PC-3 (cell line): ENCODE data around the gene CMKLR1. TPM values are rescaled to one million over a fixed set of nuclear protein-coding genes. Genes with fewer than 3 reads are reported as not detected.

ENCODE experiments used
- ATAC-seq: fragments of 200-7000 bp; cut with Tn5 transposase; 2 replicates; pipeline ENCODE4 v1.9.1; 2020; ENCODE audit warnings: mild to moderate bottlenecking, moderate library complexity
- BruUV-seq: library from RNA; stranded (reverse); fragments of 400-500 nt; replicated peaks from 2 replicates; lab custom pipeline; 2021; lab: Mats Ljungman, UMichigan
- CTCF ChIA-PET: fragments of 300-600 bp; sonication (Branson Sonifier 250); formaldehyde crosslinking; loops from one replicate; lab custom pipeline; 2022; ENCODE audit warnings: antibody characterized with exemption; lab: Charles Lee
- POLR2A ChIA-PET: fragments of 300-600 bp; sonication (Branson Sonifier 250); formaldehyde crosslinking; loops from one replicate; lab custom pipeline; 2022; ENCODE audit warnings: antibody characterized with exemption; ENCODE audit not compliant: unreplicated experiment; lab: Charles Lee
- DNase-seq: peaks from one replicate; pipeline ENCODE4 v3.0.0-alpha.2; 2015
- H2AFZ ChIP-seq: fragments of 300-600 bp; sonication (generic); 2 replicates; pipeline ENCODE4 v1.6.0; 2016; ENCODE audit warnings: antibody characterized with exemption, low read length
- H3F3A ChIP-seq: fragments of 300-600 bp; sonication (generic); one replicate; pipeline ENCODE4 v1.6.0; 2017; ENCODE audit warnings: antibody characterized with exemption, low read length, control low read depth, mild to moderate bottlenecking; ENCODE audit not compliant: unreplicated experiment
- H3K27ac ChIP-seq: fragments of 300-600 bp; sonication (generic); 2 replicates; pipeline ENCODE4 v1.5.1; 2016; ENCODE audit warnings: mild to moderate bottlenecking, low read length
- H3K27me3 ChIP-seq: fragments of 300-600 bp; sonication (generic); 2 replicates; pipeline ENCODE4 v1.6.1; 2016; ENCODE audit warnings: low read length, mixed read lengths
- H3K36me3 ChIP-seq: fragments of 300-600 bp; sonication (generic); 2 replicates; pipeline ENCODE4 v1.6.1; 2016; ENCODE audit warnings: low read depth, mixed run types, low read length, mixed read lengths
- H3K4me1 ChIP-seq: fragments of 300-600 bp; sonication (generic); 2 replicates; pipeline ENCODE4 v1.5.1; 2016; ENCODE audit warnings: low read length; ENCODE audit not compliant: insufficient read depth
- H3K4me2 ChIP-seq: fragments of 300-600 bp; sonication (generic); 2 replicates; pipeline ENCODE4 v1.6.0; 2016; ENCODE audit warnings: low read length
- H3K4me3 ChIP-seq: fragments of 300-600 bp; sonication (generic); 2 replicates; pipeline ENCODE4 v1.5.1; 2016; ENCODE audit warnings: mild to moderate bottlenecking, low read length, mixed read lengths
- H3K79me2 ChIP-seq: fragments of 300-600 bp; sonication (generic); 2 replicates; pipeline ENCODE4 v1.6.1; 2017; ENCODE audit warnings: low read length, mixed read lengths
- H3K9ac ChIP-seq: fragments of 300-600 bp; sonication (generic); 2 replicates; pipeline ENCODE4 v1.6.0; 2016; ENCODE audit warnings: mild to moderate bottlenecking, low read length
- H3K9me2 ChIP-seq: fragments of 300-600 bp; sonication (generic); replicated peaks from 2 replicates; pipeline ENCODE4 v1.6.1; 2016; ENCODE audit warnings: mixed run types, low read length, mixed read lengths
- H3K9me3 ChIP-seq: fragments of 300-600 bp; sonication (generic); 2 replicates; pipeline ENCODE4 v1.6.1; 2016; ENCODE audit warnings: low read length, mixed read lengths
- H4K20me1 ChIP-seq: fragments of 300-600 bp; sonication (generic); 2 replicates; pipeline ENCODE4 v1.6.1; 2016; ENCODE audit warnings: low read length, mixed read lengths
- EZH2 ChIP-seq: fragments of 300-600 bp; sonication (generic); IDR thresholded peaks from one replicate; pipeline ENCODE4 v1.6.1; 2017; ENCODE audit warnings: antibody characterized with exemption, mild to moderate bottlenecking, low read length; ENCODE audit not compliant: unreplicated experiment
- EZH2phosphoT487 ChIP-seq: fragments of 300-600 bp; sonication (generic); IDR thresholded peaks from 2 replicates; pipeline ENCODE4 v1.6.1; 2018; ENCODE audit warnings: mild to moderate bottlenecking, antibody characterized with exemption, low read length, borderline replicate concordance
- intact Hi-C: fragments of 100-400 bp; cut with micrococcal nuclease; formaldehyde crosslinking; loops from 2 replicates; pipeline ENCODE4 v1.9.0; 2023
- total RNA-seq: library from RNA; depleted of rRNA; stranded (reverse); fragments of >200 nt; gene quantifications from 2 replicates; pipeline ENCODE4 v1.2.3, GENCODE V29; 2014
- TF ChIP-seq, protein P1 (sequence below): fragments of 300-600 bp; sonication (generic); conservative IDR thresholded peaks from 2 replicates; pipeline ENCODE4 v1.5.1; 2017; ENCODE audit warnings: antibody characterized with exemption, low read depth, mild to moderate bottlenecking, low read length

Gene CMKLR1
- total RNA-seq, 1 experiment from 2014 or later, result not detected

DNA sequence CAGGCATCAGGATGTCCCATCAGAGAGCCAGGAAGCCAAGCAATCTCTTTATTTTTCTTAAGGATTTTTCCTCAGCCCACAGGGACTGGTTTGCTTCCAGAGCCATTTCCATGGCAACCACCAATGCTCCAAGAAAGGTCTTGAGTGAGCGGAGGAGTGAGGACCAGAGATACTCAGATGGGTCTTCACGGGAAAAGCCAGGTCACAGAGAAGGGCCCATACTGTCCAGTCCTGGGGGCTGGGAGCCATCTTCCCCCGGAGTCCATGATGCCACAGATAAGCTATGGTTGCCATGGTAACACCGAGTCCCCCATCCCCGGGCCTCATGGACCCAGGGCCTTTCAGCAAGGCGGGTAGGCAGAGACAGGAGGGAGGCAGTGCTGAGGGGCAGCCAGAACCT is 28.6 kb downstream of the CMKLR1 start:
- no peaks in the 10 kb centered on the region for H3K9me2 ChIP-seq
- no peaks in the 10 kb centered on the region for H3K4me1 ChIP-seq
- H3K27ac ChIP-seq, result no peak overlapping the region
- TF ChIP-seq, protein P1, sequence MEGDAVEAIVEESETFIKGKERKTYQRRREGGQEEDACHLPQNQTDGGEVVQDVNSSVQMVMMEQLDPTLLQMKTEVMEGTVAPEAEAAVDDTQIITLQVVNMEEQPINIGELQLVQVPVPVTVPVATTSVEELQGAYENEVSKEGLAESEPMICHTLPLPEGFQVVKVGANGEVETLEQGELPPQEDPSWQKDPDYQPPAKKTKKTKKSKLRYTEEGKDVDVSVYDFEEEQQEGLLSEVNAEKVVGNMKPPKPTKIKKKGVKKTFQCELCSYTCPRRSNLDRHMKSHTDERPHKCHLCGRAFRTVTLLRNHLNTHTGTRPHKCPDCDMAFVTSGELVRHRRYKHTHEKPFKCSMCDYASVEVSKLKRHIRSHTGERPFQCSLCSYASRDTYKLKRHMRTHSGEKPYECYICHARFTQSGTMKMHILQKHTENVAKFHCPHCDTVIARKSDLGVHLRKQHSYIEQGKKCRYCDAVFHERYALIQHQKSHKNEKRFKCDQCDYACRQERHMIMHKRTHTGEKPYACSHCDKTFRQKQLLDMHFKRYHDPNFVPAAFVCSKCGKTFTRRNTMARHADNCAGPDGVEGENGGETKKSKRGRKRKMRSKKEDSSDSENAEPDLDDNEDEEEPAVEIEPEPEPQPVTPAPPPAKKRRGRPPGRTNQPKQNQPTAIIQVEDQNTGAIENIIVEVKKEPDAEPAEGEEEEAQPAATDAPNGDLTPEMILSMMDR, result no peak
- TF ChIP-seq EZH2phosphoT487 (no peak), EZH2 (no peak)
- ChIA-PET CTCF (no interaction called here), POLR2A (no interaction called here)
- H3K9me3 ChIP-seq, result no peaks in the 10 kb centered on the region
- H3K4me2 ChIP-seq, result no peak overlapping the region
- no peaks in the 10 kb centered on the region for H3K79me2 ChIP-seq
- H3K27me3 ChIP-seq, result peaks cover 38% of the 10 kb centered on the region
- no peak for DNase-seq
- H3K9ac ChIP-seq, result no peak overlapping the region
- H2AFZ ChIP-seq, result no peak overlapping the region
- no peaks in the 10 kb centered on the region for H3F3A ChIP-seq
- H3K4me3 ChIP-seq, result no peak overlapping the region
- ATAC-seq, result no peak
- no peaks in the 10 kb centered on the region for H3K36me3 ChIP-seq
- intact Hi-C loops, result no loop called here
- BruUV-seq, result no TSS peak
- no peaks in the 10 kb centered on the region for H4K20me1 ChIP-seq

DNA sequence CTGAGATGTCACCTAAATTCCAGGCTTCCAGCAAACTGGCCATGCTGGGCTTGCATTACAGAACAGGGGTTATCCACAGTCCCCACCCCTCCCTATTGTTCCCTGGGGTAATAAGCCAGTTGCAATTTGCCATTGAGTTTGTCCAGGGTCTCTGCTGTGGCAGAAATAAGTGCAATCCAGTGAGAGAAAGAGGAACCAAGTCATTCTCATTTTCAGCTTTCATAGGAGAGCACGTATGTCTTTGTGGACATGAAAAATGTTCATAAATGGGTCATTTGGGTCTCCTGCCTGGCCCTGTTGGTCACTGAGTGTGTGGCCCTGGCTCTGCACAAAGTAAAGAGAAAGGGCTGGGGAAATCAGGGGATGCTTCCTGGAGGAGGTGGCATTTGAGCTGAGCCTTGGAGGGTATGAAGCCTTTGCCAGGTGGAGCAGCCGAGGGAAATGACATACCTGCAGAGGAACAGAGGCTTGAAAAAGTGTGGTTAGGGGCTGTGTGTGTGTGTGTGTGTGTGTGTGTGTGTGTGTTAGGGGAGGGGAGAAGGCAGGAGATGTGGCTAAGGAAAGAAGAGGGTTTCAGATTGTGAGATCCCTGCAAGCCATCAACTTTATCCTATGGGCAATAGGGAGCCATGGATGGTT is 29.3 kb downstream of the CMKLR1 start:
- no peak overlapping the region for H3K4me3 ChIP-seq
- no peak overlapping the region for H3K27ac ChIP-seq
- CTCF ChIA-PET, result no interaction called here
- BruUV-seq, result no TSS peak
- H3K4me1 ChIP-seq, result no peaks in the 10 kb centered on the region
- H3K27me3 ChIP-seq, result peaks cover 37% of the 10 kb centered on the region
- TF ChIP-seq, protein P1, result no peak
- no peak for TF ChIP-seq EZH2
- TF ChIP-seq EZH2phosphoT487, result no peak
- no peak overlapping the region for H2AFZ ChIP-seq
- H3K4me2 ChIP-seq, result no peak overlapping the region
- no peak overlapping the region for H3K9ac ChIP-seq
- DNase-seq (no peak), ATAC-seq (no peak)
- H3F3A ChIP-seq, result no peaks in the 10 kb centered on the region
- intact Hi-C loops, result no loop called here
- no peaks in the 10 kb centered on the region for H3K79me2 ChIP-seq
- H4K20me1 ChIP-seq, result no peaks in the 10 kb centered on the region
- no peaks in the 10 kb centered on the region for H3K36me3 ChIP-seq
- POLR2A ChIA-PET, result no interaction called here
- H3K9me2 ChIP-seq, result no peaks in the 10 kb centered on the region
- no peaks in the 10 kb centered on the region for H3K9me3 ChIP-seq

DNA sequence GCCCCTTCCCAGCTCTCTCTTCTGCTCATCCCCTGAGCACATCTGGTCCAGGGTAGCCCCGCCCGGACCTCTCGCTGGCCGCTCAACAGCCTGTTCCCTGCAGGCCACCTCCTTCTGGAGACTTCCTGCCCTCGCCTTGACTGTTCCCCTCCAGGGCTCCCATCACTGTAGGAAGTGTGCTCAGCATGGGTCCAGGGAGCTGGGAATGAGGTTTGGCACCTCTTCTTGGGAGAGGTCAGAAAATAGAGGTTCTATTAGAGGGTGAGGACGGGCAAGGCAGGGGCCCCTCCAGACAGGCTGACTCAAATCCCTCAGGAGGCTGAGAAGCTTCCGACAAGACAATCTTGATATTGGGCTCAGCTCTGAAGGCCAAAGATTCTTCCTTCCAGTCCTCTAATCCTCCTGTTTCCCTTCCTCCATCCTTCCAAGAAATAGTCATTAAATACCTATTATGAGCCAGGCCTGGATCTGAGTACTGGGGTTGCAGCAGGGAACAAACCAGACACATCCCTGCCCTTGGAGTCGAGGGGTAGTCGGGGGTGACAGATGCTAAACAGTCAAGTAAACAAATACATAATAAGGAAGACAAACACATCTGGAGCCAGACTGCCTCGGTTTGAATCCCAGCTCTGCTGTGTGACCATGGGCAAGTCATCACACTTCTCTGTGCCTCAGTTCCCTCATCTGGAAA is 30.6 kb downstream of the CMKLR1 start:
- no peaks in the 10 kb centered on the region for H3K36me3 ChIP-seq
- intact Hi-C loops, result no loop called here
- no peak overlapping the region for H2AFZ ChIP-seq
- no TSS peak for BruUV-seq
- H3K4me2 ChIP-seq, result no peak overlapping the region
- peaks cover 44% of the 10 kb centered on the region for H3K27me3 ChIP-seq
- H3K9me2 ChIP-seq, result no peaks in the 10 kb centered on the region
- no peak overlapping the region for H3K27ac ChIP-seq
- H3K9ac ChIP-seq, result no peak overlapping the region
- no peaks in the 10 kb centered on the region for H3F3A ChIP-seq
- H4K20me1 ChIP-seq, result no peaks in the 10 kb centered on the region
- DNase-seq, result no peak
- no peaks in the 10 kb centered on the region for H3K4me1 ChIP-seq
- H3K4me3 ChIP-seq, result no peak overlapping the region
- TF ChIP-seq EZH2, result no peak
- H3K79me2 ChIP-seq, result no peaks in the 10 kb centered on the region
- no peak for ATAC-seq
- CTCF ChIA-PET, result no interaction called here
- POLR2A ChIA-PET, result no interaction called here
- no peaks in the 10 kb centered on the region for H3K9me3 ChIP-seq
